CD14-positive monocyte (primary cell): ENCODE measurements around the gene RGS14. TPM values are rescaled to one million over a fixed set of nuclear protein-coding genes. Genes with fewer than 3 reads are reported as not detected.

Experiments used
- DNase-seq, 3 donors: peaks; one replicate each; pipeline ENCODE4 v3.0.0-alpha.2; 2011 to 2022
- H2AFZ ChIP-seq: 2 replicates; pipeline ENCODE4 v1.6.0; 2012; ENCODE audit warnings: mild to moderate bottlenecking, low read depth, low read length, inconsistent platforms; ENCODE audit not compliant: insufficient read depth, poor library complexity, severe bottlenecking
- H3K27ac ChIP-seq, 2 donors: 1 replicate in 1 of 2; 2 replicates in 1 of 2; pipeline ENCODE4 v1.5.1; 2012 to 2013; ENCODE audit warnings: low read length in 2 of 2, control low read depth in 1 of 2, inconsistent platforms in 1 of 2, low read depth in 1 of 2, mild to moderate bottlenecking in 1 of 2
- H3K27me3 ChIP-seq, 2 donors: one replicate each; pipeline versions ENCODE4 v1.6.0 to v1.6.1; 2011 to 2013; ENCODE audit warnings: low read length in 2 of 2; ENCODE audit not compliant: control insufficient read depth in 2 of 2, insufficient read depth in 2 of 2
- H3K36me3 ChIP-seq, 2 donors: replicated peaks in 1 of 2; 1 replicate in 1 of 2; 2 replicates in 1 of 2; pipeline versions ENCODE4 v1.5.1 to v1.6.1; 2012 to 2013; ENCODE audit warnings: low read length in 2 of 2, control low read depth in 1 of 2, inconsistent platforms in 1 of 2, mild to moderate bottlenecking in 1 of 2; ENCODE audit not compliant: insufficient read depth in 2 of 2, control insufficient read depth in 1 of 2
- H3K4me1 ChIP-seq, 2 donors: 1 replicate in 1 of 2; 2 replicates in 1 of 2; pipeline versions ENCODE4 v1.5.1 to v1.6.1; 2012 to 2013; ENCODE audit warnings: low read length in 2 of 2, control low read depth in 1 of 2, inconsistent platforms in 1 of 2, mild to moderate bottlenecking in 1 of 2, moderate library complexity in 1 of 2; ENCODE audit not compliant: insufficient read depth in 2 of 2, control insufficient read depth in 1 of 2
- H3K4me2 ChIP-seq: replicated peaks from 2 replicates; pipeline ENCODE3; 2012; ENCODE audit warnings: low read length, moderate library complexity, mild to moderate bottlenecking; ENCODE audit not compliant: poor library complexity, severe bottlenecking; ENCODE audit errors: extremely low read depth
- H3K4me3 ChIP-seq, 3 experiments: fragments of 200-600 bp in 1 of 3; sonication (generic) in 1 of 3; replicated peaks in 1 of 3; 1 replicate in 2 of 3; 2 replicates in 1 of 3; pipeline ENCODE4 v1.5.1; 2011 to 2013; ENCODE audit warnings: low read length in 3 of 3, mild to moderate bottlenecking in 3 of 3, control low read depth in 2 of 3, low read depth in 2 of 3, inconsistent platforms in 1 of 3, moderate library complexity in 1 of 3
- H3K79me2 ChIP-seq: 2 replicates; pipeline ENCODE4 v1.6.0; 2012; ENCODE audit warnings: mild to moderate bottlenecking, control low read depth, inconsistent platforms, low read length, moderate library complexity; ENCODE audit not compliant: insufficient read depth
- H3K9ac ChIP-seq: 2 replicates; pipeline ENCODE4 v1.6.0; 2017; ENCODE audit warnings: low read length, mild to moderate bottlenecking; ENCODE audit not compliant: insufficient read depth, poor library complexity, severe bottlenecking
- H3K9me3 ChIP-seq, 2 donors: replicated peaks in 1 of 2; 1 replicate in 1 of 2; 2 replicates in 1 of 2; pipeline versions ENCODE4 v1.5.1 to v1.6.1; 2012 to 2013; ENCODE audit warnings: low read length in 2 of 2, control low read depth in 1 of 2; ENCODE audit not compliant: control insufficient read depth in 1 of 2, insufficient read depth in 1 of 2
- H4K20me1 ChIP-seq: 2 replicates; pipeline ENCODE4 v1.6.0; 2012; ENCODE audit warnings: mild to moderate bottlenecking, low read length, control low read depth, moderate library complexity; ENCODE audit not compliant: insufficient read depth
- H3K27ac Mint-ChIP-seq, 7 donors: one replicate each; pipeline ENCODE4 v1.8.0; 2020; ENCODE audit warnings: mild to moderate bottlenecking in 7 of 7, mixed read lengths in 7 of 7, moderate library complexity in 6 of 7, inconsistent platforms in 2 of 7
- H3K27me3 Mint-ChIP-seq, 3 donors: one replicate each; pipeline ENCODE4 v1.8.0; 2021 to 2022; ENCODE audit warnings: low read depth in 3 of 3, mild to moderate bottlenecking in 3 of 3, mixed read lengths in 3 of 3, moderate library complexity in 3 of 3, inconsistent platforms in 1 of 3
- H3K36me3 Mint-ChIP-seq, 2 donors: one replicate each; pipeline ENCODE4 v1.8.0; 2020; ENCODE audit warnings: mixed read lengths in 2 of 2, inconsistent platforms in 1 of 2, mild to moderate bottlenecking in 1 of 2
- H3K4me1 Mint-ChIP-seq: one replicate; pipeline ENCODE4 v1.8.0; 2020; ENCODE audit warnings: mild to moderate bottlenecking, mixed read lengths
- H3K4me3 Mint-ChIP-seq, 2 donors: one replicate each; pipeline ENCODE4 v1.8.0; 2020; ENCODE audit warnings: mild to moderate bottlenecking in 2 of 2, mixed read lengths in 2 of 2, moderate library complexity in 1 of 2
- H3K9me3 Mint-ChIP-seq, 7 donors: one replicate each; pipeline ENCODE4 v1.8.0; 2020 to 2022; ENCODE audit warnings: mixed read lengths in 7 of 7, mild to moderate bottlenecking in 6 of 7, moderate library complexity in 6 of 7, inconsistent platforms in 2 of 7
- CTCF ChIP-seq: fragments of 200-600 bp; IDR thresholded peaks from one replicate; pipeline ENCODE4 v1.8.0; 2022; ENCODE audit warnings: antibody characterized with exemption, mild to moderate bottlenecking
- WGBS: methylation state at CpG from one replicate; pipeline ENCODE4 v1.1.5; 2013; ENCODE audit warnings: missing lambda C conversion rate; ENCODE audit not compliant: insufficient coverage; 5-methylcytosine and 5-hydroxymethylcytosine counted together
- intact Hi-C, 2 donors: fragments of 100-400 bp; cut with micrococcal nuclease; formaldehyde crosslinking; loops; one replicate each; pipeline versions ENCODE4 v1.15.0 to v1.15.1; 2023
- polyA plus RNA-seq, 3 donors: library from polyadenylated mRNA; depleted of rRNA in 1 of 3; unstranded in 2 of 3; stranded (reverse) in 1 of 3; fragments of 300-500 nt in 2 of 3; fragments of >200 nt in 1 of 3; fragmentation: Illumina TruSeq in 2 of 3; gene quantifications; 1 replicate in 2 of 3; 2 replicates in 1 of 3; pipeline ENCODE4 v1.2.3, GENCODE V29; 2012 to 2021

Gene RGS14
- polyA plus RNA-seq, 3 donors = 35.4 to 186 (median 43.5) TPM

GRCh38 chr5:177366528-177367322 lies 9.0 kb downstream of the RGS14 start:
- no peaks in the 10 kb centered on the region for H3K9me3 ChIP-seq
- H3K36me3 ChIP-seq = peaks cover 61 to 70% of the 10 kb centered on the region in 2 donors
- no peak overlapping the region for H3K4me2 ChIP-seq
- H3K27me3 ChIP-seq = no peaks in the 10 kb centered on the region
- intact Hi-C loops = no loop called here
- no peak for TF ChIP-seq CTCF
- H2AFZ ChIP-seq = no peak overlapping the region
- H3K4me1 ChIP-seq = peaks cover 40 to 62% of the 10 kb centered on the region in 2 donors
- peaks cover 98% of the 10 kb centered on the region for H4K20me1 ChIP-seq
- Mint-ChIP-seq H3K27me3 (peaks cover 0 to 3% (median 2%) of the 10 kb centered on the region in 3 donors), H3K27ac (peak overlapping the region in 3 of 7 donors; percentile 57 to 70 (median 59)), H3K4me3 (peak overlapping the region in 1 of 2 donors; percentile 48), H3K36me3 (peaks cover 44 to 72% of the 10 kb centered on the region in 2 donors), H3K4me1 (peaks cover 67% of the 10 kb centered on the region), H3K9me3 (peaks cover 0 to 4% (median 0%) of the 10 kb centered on the region in 7 donors)
- no peak for DNase-seq
- H3K79me2 ChIP-seq = peaks cover 47% of the 10 kb centered on the region
- H3K9ac ChIP-seq = no peak overlapping the region
- 95% methylated on average over 19 of the region's 36 CpGs for WGBS
- no peak overlapping the region for H3K4me3 ChIP-seq
- H3K27ac ChIP-seq = no peak overlapping the region

GRCh38 chr5:177367323-177367848 lies 9.7 kb downstream of the RGS14 start:
- no peaks in the 10 kb centered on the region for H3K27me3 ChIP-seq
- peaks cover 68 to 76% of the 10 kb centered on the region in 2 donors for H3K36me3 ChIP-seq
- Mint-ChIP-seq H3K36me3 (peaks cover 48 to 79% of the 10 kb centered on the region in 2 donors), H3K27ac (no peak overlapping the region), H3K4me1 (peaks cover 67% of the 10 kb centered on the region), H3K27me3 (peaks cover 0 to 2% (median 2%) of the 10 kb centered on the region in 3 donors), H3K9me3 (peaks cover 0 to 4% (median 0%) of the 10 kb centered on the region in 7 donors), H3K4me3 (no peak overlapping the region)
- no peak overlapping the region for H3K4me2 ChIP-seq
- no peak for TF ChIP-seq CTCF
- no peaks in the 10 kb centered on the region for H3K9me3 ChIP-seq
- no peak overlapping the region for H3K27ac ChIP-seq
- no peak overlapping the region for H2AFZ ChIP-seq
- no peak overlapping the region for H3K9ac ChIP-seq
- WGBS = 96% methylated on average over 29 of the region's 46 CpGs
- DNase-seq = no peak
- H3K4me3 ChIP-seq = no peak overlapping the region
- H3K4me1 ChIP-seq = peaks cover 40 to 62% of the 10 kb centered on the region in 2 donors
- peaks cover 40% of the 10 kb centered on the region for H3K79me2 ChIP-seq
- intact Hi-C loops = no loop called here
- peaks cover 98% of the 10 kb centered on the region for H4K20me1 ChIP-seq
